GM21423 (cell line): Measurements from ENCODE around the gene ARID3B.

Source experiments
- ATAC-seq: cut with Tn5 transposase; IDR thresholded peaks from one replicate; pipeline ENCODE4 v1.9.1; 2021; ENCODE audit warnings: mild to moderate bottlenecking, moderate library complexity; ENCODE audit not compliant: unreplicated experiment

ARID3B gene

DNA sequence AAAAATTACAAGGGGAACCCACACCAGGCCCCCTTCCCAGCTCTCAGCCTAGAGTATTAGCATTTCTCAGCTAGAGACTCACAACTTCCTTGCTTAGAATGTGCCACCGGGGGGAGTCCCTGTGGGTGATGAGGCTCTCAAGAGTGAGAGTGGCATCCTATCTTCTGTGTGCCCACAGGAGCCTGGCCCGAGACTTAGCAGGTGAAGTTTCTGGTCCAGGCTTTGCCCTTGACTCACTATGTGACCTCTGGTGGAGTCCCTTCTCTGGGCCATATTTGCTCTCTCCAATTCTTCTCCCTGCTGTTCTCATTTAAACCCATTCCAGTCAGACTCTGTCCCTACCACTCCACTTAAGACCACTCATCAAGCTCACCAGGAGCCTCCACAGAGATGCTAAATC, 92.8 kb downstream of the ARID3B start:
- ATAC-seq: no peak

GRCh38 chr15:74635228-74635627, 94.2 kb downstream of the ARID3B start:
- ATAC-seq: no peak

GRCh38 chr15:74636984-74637383, 96.0 kb downstream of the ARID3B start:
- no peak for ATAC-seq

GRCh38 chr15:74641151-74641550, 100.1 kb downstream of the ARID3B start:
- ATAC-seq: no peak

- no peak for ATAC-seq
Observed at GRCh38 chr15:74642348-74642733, 101.3 kb downstream of the ARID3B start.

DNA sequence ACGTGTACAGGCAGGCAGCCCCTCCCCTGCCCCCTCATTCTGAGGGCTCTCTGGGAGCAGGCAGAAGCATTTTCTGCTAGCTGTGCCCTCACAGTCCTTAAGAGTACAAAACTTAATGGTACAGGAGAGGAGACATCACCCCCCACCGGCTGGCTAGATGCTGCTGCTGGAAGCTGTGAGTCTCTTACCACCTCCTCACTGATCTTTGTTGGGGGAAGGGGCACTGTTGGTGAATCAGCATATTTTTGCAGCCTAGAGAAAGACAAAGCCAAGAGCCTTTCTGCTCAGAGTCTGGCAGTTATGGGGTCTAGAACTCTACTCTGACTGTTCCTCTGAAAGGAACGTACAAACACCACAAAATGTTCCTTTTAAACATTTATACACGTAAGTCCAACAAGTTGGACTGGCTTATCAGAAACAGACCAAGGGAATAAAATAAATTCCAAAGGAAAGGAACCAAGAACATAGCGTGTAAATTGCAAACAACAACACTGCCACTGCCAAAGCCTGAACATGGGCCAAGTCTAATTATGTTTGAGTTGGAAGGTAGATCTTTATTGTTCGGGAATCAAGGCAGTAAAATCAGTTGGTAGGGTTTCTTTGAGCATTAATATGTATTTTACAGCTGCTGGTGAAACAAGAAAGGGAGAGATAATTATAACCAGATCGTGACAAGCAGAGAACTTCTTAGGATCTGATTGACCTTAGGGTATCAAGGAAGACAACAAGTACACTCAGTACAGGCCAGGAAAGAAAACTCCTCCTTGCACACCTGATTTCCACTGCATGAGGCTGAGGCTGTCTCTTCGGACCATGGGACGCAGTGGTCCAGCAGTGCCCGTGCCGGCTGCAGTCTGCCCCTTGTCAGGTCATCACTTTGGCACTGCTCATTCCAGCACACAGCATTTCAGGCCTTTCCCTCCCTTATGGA, 102.0 kb downstream of the ARID3B start:
- no peak for ATAC-seq

DNA sequence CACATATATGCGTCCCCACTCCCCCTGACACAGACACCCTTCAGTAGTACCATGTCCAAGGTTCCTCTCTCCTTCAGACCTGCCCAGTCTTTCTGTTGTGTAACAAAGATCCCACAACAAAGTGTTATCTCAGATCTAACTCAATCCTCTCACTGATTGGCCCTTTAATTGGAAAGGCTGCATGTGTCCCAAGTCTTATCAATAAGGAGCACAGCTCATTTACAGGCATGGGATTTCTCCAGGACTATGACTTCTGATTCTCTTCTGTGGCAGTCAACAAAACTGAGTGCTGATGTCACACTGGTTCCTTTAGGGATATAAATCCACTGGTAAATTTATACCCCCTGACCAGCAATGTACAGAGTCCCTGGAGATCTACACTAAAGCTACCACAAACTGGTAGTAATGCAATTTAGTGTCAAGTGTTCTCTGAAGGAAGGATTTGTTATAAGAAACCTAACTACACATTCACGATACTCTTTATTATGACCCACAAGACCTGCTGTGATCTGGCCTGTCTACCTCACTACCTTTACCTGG, 102.7 kb downstream of the ARID3B start:
- no peak for ATAC-seq

DNA sequence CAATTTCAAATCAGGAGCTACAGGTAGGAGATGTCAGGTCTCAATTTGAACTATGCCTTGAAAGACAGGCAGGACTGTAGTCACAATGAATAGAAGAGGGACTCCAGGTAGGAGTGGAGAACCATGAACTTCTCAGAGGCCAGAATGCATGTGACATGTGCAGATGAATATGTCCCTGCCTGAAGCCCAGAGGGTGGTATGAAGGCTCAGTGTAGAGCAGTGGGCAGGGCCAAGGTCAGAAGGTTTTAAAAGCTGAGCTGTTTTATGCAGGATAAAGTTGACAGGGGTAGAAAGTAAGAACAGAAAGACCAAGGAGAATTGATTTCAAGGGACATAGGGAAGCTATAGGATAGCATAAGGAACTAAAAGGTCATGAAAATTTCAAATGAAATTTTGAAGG, 105.5 kb downstream of the ARID3B start:
- no peak for ATAC-seq
